GM21381 (cell line): Measurements from ENCODE around the gene PTPRD.
A peak's percentile ranks its signal among the peaks of the same experiment; 100 is the strongest.
"Not testable (repeated sequence)": the region's sequence is repeated elsewhere in the genome, so short reads cannot be mapped to it uniquely, and the experiment has no call there.

Experiments
- ATAC-seq: cut with Tn5 transposase; IDR thresholded peaks from one replicate; pipeline ENCODE4 v1.9.1; 2021; ENCODE audit warnings: mild to moderate bottlenecking, moderate library complexity; ENCODE audit not compliant: unreplicated experiment

The PTPRD gene

GRCh38 chr9:9998491-9999287 lies 614.1 kb downstream of the PTPRD start:
- ATAC-seq, result no peak

- ATAC-seq, result no peak
These were observed 615.2 kb downstream of the PTPRD start for GRCh38 chr9:9997585-9997984.

GRCh38 chr9:9996259-9996658 lies 616.5 kb downstream of the PTPRD start:
- ATAC-seq, result no peak

GRCh38 chr9:9992936-9993335 lies 619.9 kb downstream of the PTPRD start:
- ATAC-seq, result no peak

GRCh38 chr9:9973062-9973461 lies 639.7 kb downstream of the PTPRD start:
- ATAC-seq, result no peak

GRCh38 chr9:9970514-9970913 lies 642.3 kb downstream of the PTPRD start:
- ATAC-seq, result no peak

- ATAC-seq, result no peak
These were observed 649.0 kb downstream of the PTPRD start for GRCh38 chr9:9963841-9964240.

- ATAC-seq, result no peak
These were observed 650.9 kb downstream of the PTPRD start for GRCh38 chr9:9961934-9962333.

- ATAC-seq, result no peak
These were observed 651.3 kb downstream of the PTPRD start for GRCh38 chr9:9961487-9961886.

GRCh38 chr9:9951556-9952160 lies 661.1 kb downstream of the PTPRD start:
- no peak for ATAC-seq

- no peak for ATAC-seq
These were observed 662.0 kb downstream of the PTPRD start for GRCh38 chr9:9950813-9951212.

GRCh38 chr9:9949978-9950377 lies 662.8 kb downstream of the PTPRD start:
- ATAC-seq, result no peak

- ATAC-seq, result no peak
These were observed 663.4 kb downstream of the PTPRD start for GRCh38 chr9:9949368-9949767.

GRCh38 chr9:9945966-9946365 lies 666.8 kb downstream of the PTPRD start:
- ATAC-seq, result no peak

- peak; percentile 92 for ATAC-seq
These were observed 669.9 kb downstream of the PTPRD start for GRCh38 chr9:9942764-9943424.

GRCh38 chr9:9938432-9938831 lies 674.4 kb downstream of the PTPRD start:
- ATAC-seq, result no peak

- ATAC-seq, result not testable (repeated sequence)
These were observed 681.3 kb downstream of the PTPRD start for GRCh38 chr9:9931464-9931863.

GRCh38 chr9:9924376-9924775 lies 688.4 kb downstream of the PTPRD start:
- ATAC-seq, result no peak

GRCh38 chr9:9921805-9922204 lies 691.0 kb downstream of the PTPRD start:
- no peak for ATAC-seq

GRCh38 chr9:9920425-9921060 lies 692.3 kb downstream of the PTPRD start:
- no peak for ATAC-seq

- ATAC-seq, result no peak
These were observed 693.5 kb downstream of the PTPRD start for GRCh38 chr9:9919174-9919775.
